ENCODE results near the gene GALT.
"Not testable (repeated sequence)": the region's sequence is repeated elsewhere in the genome, so short reads cannot be mapped to it uniquely, and the experiment has no call there.

GALT gene

DNA sequence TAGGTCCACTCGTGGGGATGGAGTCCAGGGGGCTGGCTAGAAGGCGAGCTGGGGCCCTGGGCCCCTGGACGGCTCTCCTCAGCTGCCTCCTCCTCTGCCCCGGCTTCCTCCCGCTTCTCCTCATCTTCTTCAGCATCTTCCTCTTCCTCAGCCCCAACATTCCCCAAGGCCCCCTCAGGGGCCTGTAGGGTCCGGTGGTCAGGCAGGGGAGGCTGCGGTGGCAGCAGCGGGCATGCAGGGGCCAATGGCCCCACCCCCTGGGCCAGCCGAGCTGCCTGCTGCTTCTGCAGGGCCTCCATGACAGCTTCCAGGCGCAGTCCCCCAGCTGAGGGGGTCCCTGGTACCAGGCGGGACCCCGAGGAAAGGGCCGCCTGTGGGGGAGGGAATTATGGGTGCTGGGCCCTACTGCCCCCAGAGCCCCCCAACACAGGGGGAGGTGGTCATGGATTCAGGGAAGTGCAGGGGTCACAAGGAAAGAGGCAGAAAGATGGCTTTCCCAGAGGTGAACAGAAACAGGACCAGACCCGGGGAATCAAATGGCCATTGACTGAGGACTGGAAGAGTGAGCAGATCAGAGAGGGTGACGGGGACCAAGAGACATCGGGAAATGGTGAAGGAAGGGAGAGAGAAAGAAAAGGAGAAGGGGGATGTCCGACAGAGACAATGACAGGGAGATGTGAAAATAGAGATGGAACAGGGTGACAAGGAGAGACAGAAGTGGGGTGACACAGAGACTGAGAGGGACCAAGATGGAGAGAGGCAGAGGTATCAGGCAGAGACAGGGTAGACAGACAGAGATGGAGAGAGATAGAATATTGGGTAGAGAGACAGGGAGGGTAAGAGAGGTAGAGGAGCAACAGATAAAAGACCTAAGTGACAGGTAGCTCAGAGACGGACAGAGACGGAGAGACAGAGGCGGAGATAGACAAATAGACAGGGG is 18.5 kb upstream of the GALT start:
- no peak for DNase-seq (ENCODE audit: low spot score)

DNA sequence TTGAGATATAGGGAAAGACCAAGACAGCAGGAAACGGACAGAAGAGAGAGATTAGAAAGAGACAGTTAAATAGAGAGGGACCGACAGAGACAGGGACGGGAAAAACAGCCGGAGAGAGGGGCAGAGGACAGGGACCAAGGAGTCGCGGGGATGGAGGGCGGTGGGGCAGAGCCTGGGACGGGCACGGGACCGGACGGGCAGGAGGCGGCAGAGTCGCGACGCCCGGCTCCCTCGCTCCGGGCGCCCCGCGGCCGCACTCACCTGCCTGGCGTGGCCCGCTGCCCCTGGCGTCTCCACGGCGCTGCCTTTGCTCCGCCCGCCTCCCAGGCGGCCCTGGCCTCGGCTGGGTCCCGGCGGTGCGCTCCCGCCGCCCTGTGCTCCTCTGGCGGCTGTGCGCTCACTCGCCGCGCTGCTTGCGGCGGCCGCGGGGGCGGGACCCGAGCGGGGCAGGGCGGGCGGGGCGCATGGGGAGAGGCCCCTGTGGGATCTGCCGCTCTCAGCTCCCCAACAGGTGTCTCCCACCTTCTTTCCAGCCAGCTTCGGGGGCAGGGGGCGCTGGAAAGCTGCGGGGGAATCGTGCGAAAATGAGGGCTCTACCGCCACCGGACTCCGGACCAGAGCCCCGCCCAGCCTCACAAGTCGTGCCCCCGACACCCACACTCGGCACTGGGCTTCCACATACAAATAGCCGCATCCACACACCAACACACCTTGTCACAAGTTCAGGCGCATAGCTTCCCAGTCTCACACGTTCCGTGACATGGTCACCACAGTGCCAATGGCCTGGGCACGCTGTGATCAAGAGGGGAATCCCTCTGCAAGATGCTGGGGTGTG is 17.6 kb upstream of the GALT start, which contains the start of gene ARID3C:
TSS of gene ARID3C (minus strand) at position 411 of the 835 bp plus-strand sequence. CDS start 1,052 bp downstream, outside the sequence.
- DNase-seq (ENCODE audit: low spot score), result peak; percentile 51

DNA sequence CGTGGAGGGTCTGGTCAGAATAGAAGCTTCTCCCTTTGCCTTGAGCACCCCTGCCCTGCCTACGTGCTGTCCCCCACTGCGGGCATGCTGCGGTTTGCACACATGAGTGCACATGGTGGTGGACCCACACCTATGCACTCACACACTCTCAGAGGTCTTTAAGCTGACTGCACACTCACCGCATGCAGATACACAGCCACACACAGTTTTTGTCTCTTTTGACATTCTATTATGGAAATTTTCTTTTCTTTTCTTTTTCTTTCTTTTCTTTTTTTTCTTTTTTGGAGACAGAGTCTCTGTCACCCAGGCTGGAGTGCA is 17.0 kb upstream of the GALT start:
- DNase-seq (ENCODE audit: low spot score), result no peak

DNA sequence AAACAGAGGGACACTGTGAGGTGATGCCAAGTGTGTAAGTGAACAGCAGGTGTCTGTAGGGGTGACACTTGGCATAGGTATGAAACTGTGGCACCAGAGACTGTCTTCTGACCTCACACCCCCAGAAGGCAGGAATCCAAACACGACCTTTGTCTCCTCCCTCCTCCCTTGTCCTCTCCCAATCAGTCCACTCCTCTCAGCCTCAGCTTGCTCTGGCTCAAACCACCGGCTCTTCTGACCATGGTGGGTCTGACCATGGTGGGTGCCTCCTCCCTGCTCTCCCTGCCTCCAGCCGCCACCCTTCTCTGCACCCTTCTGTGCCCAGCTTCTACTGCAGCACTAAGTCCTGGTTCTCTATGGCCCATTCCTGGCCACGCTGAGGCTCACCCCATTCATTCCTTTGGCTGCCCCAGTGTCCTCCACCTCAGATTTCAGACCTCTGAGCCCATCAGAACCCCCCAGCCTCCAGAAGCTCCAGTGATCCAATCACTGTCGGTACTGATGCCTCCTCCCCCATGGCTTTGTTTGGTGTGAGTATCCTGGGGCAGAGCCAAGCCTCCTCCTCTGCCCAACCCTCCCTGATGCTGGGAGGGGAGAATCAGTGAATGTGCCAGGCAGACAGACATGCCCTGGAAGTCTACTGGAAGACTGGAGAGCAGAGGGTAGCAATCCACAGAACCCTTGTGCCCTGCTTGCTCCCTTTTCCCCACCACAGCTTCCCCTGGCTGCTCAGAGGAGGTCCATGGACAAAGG is 15.9 kb upstream of the GALT start:
- DNase-seq (ENCODE audit: low spot score), result no peak

DNA sequence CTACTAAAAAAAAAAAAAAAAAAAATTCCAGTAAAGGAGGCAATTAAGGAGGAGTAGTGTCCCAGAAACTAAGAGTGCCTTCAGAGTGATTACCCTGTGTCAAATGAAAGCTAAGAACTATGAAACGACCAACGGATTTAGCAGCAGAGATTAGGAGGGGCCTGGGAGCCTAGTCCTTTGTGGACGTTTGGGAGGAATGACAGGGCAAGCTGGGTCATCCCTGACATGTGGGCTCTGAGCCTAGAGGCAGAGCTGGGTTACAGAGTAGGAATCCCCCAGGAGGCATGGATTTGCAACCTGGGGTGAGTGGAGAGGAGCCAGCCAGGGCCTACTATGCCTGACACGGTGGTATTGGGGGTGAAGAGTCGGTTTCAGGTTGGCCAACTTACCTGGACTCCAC is 13.3 kb upstream of the GALT start:
- DNase-seq (ENCODE audit: low spot score), result no peak

DNA sequence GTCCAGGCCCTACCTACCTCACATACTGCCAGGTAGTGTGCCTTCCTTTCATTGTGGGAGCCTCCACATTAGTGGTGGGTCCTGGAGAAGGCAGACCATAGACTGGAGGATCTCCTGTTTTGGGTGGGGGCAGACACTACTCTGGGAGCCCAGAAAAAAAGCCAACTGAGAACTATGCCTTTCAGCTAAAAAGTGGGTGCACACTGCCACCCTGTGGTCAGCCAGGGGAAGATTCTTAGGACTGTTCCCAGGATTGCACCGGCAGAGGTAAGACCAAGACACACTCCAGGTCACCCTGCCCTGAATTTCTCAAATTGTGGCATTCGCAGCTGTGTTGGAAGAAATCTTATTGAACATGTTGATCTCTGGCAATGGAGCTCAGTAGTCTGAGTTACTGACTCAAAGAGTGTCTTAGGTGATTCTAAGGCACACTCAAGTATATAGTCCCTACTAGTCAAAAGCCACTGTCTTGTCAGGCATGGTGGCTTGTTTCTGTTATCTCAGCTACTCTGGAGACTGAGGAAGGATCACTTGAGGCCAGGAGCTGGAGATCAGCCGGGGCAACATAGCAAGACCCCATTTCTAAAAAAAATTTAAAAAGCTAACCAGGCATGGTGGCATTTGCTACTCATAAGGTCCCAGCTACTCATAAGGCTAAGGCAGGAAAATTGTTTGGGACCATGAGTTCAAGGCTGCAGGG is 12.5 kb upstream of the GALT start:
- DNase-seq (ENCODE audit: low spot score), result peak; percentile 78

DNA sequence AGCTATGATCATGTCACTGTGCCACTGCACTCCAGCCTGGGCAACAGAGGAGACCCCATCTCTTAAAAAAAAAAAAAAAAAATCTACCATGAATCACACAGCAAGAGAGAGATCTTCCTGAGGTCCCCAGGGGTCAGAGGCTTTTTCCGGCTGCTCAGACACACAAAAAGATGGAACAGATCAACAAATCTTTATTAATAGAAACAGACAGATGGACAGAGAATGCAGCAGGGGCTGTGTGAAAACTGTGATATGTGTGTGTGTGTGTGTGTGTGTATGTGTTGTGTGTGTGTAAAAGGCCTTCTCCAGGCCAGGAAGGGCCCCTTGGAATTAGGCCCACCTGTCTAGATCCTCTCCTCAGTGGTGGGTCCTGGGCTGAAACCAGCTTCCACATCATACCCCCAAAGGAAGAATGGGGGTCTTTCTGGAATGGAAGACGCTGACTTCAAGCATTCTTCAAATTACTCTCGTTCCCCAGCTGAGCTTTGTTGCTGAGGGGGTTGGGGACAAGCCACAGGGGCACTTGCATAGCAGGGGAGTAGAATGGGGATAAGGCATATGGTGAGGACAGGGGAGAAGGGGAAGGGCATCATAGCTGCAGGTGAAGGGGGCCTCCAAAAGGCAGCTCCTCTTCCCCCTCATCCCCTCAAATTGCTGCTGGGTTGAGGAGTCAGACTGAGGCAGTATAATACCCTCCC is 11.8 kb upstream of the GALT start:
- DNase-seq (ENCODE audit: low spot score), result no peak

DNA sequence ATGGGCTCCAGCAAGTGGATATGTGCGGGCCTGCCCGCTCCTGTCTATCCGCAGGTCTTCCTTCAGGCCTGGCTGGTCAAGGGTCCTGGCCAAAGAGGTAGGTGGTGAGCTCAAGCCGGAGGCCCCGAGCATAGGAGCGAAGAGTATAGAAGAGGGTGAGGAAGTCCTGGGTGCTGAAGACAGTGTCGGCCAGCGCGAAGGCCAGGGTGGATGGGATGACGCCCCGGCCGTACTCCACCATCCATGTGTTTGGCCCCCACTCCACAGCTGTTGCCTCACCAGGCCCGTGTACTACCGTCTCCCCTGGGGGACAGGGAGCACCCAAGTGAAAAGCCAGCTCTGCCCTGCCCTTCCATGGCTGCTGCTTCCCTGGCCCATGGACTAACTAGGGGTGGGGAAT is 10.9 kb upstream of the GALT start:
- no peak for DNase-seq (ENCODE audit: low spot score)

DNA sequence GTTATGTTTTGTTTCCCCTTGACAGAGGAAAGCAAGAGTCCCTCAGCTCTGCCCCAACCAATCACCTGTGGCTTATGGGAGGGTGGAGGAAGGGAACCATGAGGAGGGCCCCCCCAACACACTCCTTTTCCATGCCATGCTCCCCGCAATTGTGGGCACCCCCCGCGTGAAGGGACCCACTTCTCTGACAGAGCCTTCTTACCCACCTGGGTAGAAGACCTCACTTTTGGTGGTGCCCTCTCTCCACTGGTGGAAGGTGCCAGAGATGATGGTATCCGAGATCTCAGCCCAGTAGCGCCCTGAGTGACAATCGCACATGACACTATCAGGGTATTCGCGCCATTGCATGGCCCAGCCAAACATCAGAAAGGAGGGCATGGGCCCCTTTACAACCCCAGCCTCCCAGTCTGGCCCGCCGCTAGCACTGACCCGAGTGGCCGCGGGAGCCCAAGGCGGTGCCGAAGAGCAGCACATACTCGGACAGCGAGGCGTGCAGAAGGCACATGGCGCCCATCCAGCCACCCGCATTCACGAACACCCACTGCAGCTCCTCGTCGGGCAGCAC is 9.6 kb upstream of the GALT start:
- no peak for DNase-seq (ENCODE audit: low spot score)

DNA sequence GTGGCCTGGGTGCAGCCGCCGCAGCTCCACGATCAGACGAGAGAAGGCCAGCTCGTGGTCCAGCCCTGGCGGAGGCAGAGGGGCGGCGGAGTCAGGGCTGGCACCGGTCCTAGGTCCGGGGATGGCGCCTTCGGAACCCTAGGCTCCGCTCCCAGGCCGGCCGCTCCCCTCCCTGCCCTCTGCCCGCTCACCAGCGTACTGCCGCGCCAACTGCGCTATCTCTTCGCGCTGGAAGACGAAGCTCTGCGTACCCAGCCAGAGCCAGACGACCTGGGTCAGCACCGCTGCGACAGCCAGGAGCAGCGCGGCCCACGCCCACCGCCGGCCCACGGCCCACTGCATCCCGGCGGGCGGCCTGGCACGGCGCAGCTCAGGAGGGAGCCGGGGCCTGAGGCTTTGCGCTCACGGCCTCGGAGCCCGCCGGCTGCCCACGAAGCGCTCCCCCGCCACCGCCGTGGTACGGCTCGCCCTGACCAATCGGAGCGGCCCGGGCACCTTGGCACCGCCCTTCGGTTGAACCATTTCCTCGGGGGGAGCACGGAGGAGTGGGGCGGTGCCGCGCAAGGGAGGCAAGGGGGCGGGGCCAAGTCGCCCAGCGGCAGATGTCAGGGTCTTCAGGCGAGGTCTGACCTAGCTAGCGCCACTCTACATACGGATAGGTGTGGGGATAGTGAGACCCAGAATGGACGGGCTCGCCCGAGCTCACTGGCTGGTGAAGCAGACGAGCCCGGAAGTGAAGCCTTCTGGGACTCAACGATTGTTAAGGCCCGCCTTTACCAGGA is 8.9 kb upstream of the GALT start, which contains the start of gene SIGMAR1:
TSS of gene SIGMAR1 (minus strand) at position 432 of the 782 bp plus-strand sequence. CDS start at position 342, 90 bp downstream.
- DNase-seq (ENCODE audit: low spot score), result peak; percentile 85

DNA sequence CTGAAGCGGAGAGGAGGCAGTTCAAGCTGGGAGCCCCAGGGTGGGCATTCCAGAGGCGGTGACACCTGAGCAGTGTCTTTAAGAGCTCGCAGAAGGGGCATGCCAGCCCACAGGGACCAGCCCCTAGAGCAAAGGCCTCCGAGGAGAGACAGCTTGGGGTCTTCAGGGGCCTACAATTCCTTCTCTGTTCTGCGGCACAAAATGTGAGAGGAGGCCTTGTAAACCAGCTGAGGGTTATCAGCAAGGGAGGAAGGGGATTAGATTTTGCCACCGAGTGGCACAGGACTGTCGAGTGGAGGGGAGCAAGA is 8.4 kb upstream of the GALT start:
- no peak for DNase-seq (ENCODE audit: low spot score)

DNA sequence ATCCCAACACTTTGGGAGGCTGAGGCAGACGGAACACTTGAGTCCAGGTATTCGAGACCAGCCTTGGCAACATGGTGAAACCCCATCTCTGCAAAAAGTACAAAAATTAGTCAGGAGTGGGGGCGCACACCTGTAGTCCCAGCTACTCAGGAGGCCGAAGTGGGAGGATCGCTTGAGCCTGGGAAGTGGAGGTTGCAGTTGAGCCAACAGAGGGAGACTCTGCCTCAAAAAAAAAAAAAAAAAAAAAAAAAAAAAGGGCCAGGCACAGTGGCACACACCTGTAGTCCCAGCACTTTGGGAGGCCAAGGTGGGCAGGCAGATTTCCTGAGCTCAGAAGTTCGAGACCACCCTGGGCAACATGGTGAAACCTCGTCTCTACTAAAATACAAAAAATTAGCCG is 7.2 kb upstream of the GALT start:
- DNase-seq (ENCODE audit: low spot score), result not testable (repeated sequence)

DNA sequence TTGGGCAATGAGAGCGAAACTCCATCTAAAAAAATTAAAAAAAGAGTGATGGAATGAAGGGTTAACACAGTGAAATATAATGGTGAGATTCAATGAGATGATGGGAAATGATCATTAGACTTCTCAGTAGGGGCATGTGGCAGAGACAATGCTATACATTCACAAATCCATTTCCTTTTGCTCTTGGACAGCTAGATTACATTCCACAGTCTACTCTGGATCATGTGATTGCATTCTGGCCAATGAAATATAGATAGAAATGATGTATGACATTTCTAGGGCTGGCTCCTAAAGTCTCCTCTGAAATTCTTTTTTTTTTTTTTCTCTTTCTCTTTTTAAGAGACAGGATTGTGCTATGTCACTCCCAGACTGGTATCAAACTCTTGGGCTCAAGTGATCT is 3.8 kb upstream of the GALT start:
- DNase-seq (ENCODE audit: low spot score), result no peak

DNA sequence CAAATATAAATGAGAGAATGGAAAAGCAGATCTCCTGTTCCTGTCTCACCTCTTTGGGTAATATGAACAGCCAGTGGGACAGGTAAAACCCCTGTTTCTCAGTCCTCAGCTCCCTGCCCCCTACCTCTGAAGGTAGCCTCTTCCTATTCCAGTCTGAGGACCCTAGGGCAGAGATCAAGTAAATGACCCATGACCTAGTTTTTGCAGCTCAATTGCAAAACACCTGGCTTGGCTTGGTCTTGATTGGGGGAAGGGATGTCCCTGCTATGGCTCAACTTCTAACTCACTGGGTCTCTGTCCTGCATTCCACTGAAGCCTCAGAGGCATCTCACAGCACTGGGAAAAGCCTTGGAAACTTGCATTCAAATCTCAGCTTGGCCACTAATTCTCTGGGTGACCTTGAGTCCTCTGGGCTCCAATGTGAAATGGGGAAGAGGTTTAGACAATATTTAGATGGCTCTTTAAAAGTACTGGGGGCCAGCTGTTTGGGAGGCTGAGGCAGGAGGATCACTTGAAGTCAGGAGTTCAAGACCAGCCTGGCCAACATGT is 1.6 kb upstream of the GALT start:
- DNase-seq (ENCODE audit: low spot score), result peak; percentile 43

DNA sequence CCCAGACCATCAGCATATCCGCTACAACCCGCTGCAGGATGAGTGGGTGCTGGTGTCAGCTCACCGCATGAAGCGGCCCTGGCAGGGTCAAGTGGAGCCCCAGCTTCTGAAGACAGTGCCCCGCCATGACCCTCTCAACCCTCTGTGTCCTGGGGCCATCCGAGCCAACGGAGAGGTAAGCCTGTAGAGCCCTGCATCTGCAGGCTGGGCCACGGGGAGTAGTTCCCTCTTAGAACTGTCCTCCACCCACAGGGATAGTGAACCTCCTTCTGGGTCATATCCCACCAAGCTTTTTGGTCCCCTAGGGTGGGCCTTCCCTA is 569 bp downstream of the GALT start:
- no peak for DNase-seq (ENCODE audit: low spot score)

DNA sequence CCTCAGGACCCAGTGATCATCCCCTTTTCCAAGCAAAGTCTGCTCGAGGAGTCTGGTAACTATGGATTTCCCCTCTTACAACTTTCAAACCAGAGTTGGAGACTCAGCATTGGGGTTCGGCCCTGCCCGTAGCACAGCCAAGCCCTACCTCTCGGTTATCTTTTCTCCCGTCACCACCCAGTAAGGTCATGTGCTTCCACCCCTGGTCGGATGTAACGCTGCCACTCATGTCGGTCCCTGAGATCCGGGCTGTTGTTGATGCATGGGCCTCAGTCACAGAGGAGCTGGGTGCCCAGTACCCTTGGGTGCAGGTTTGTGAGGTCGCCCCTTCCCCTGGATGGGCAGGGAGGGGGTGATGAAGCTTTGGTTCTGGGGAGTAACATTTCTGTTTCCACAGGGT is 1.2 kb downstream of the GALT start:
- DNase-seq (ENCODE audit: low spot score), result no peak

DNA sequence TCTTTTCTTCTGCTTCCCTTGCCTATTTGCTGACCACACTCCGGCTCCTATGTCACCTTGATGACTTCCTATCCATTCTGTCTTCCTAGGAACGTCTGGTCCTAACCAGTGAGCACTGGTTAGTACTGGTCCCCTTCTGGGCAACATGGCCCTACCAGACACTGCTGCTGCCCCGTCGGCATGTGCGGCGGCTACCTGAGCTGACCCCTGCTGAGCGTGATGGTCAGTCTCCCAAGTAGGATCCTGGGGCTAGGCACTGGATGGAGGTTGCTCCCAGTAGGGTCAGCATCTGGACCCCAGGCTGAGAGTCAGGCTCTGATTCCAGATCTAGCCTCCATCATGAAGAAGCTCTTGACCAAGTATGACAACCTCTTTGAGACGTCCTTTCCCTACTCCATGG is 2.2 kb downstream of the GALT start:
- no peak for DNase-seq (ENCODE audit: low spot score)

DNA sequence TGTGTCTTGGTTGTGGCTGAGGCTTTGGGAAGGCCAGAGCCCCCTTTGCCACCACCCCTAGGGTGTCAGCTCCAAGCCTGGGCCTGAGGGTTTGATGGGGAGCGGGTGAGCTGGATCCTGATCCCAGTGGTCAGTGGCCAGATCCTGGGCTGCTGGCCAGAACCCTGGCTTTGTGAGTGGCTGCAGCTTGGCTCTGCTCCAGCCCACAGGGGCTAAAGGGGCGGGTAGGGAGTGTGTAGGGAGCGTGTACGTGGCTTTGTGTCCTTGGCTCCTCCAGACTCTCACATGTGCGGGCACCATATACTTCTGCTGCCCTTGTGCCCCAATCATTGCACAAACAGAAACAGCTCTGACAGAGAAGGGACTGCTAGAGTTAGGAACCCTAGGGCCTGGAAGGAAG is 4.3 kb downstream of the GALT start:
- DNase-seq (ENCODE audit: low spot score), result no peak

DNA sequence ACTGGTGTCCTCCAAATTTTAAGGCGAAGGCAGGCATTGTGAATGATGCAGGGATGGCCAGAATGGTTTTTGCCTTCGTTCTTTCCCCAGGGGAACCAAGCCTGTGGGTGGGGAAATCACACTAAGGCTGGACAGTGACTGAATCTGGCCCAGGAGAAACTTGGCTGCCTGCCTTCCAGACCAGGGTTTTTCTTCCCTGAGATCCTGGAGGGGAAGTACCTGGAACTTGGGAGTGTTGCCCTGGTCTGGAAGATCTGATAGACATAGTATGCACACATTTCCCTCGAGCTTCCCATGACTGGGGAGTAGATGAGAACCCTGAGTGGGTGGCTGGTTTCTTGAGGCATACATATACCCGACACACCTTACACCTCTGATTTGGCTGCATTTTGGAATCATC is 4.8 kb downstream of the GALT start:
- DNase-seq (ENCODE audit: low spot score), result no peak

Measured in HuH-7 (cell line).